LNCAP (cell line): Measurements from ENCODE around the gene OR10H2.
A peak's percentile ranks its signal among the peaks of the same experiment; 100 is the strongest.

Experiments used
- TF ChIP-seq, protein P1 (sequence below): fragments of 450-650 bp; IDR thresholded peaks from 2 replicates; pipeline ENCODE4 v1.5.1; 2017; ENCODE audit warnings: mild to moderate bottlenecking

OR10H2 gene

DNA sequence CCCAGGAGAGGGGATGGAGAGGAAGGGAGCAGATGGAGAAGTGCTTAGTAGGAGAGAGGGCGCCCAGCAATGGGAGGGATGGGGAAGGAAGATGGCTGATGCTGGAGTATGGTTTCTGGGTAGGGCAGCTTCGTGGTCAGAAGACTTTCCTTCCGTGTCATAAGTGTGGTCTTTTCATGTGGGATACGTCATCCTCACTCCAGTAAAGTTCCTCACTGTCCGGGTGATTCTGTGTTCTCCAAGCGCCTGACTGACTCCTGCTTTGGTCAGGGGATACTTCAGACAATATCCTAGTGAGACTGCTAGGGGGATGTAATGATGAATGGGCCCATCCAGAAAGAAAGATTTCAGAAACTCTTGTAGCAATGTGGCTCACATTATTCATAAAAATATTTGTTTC lies 6.1 kb downstream of the OR10H2 start:
- TF ChIP-seq, protein P1, sequence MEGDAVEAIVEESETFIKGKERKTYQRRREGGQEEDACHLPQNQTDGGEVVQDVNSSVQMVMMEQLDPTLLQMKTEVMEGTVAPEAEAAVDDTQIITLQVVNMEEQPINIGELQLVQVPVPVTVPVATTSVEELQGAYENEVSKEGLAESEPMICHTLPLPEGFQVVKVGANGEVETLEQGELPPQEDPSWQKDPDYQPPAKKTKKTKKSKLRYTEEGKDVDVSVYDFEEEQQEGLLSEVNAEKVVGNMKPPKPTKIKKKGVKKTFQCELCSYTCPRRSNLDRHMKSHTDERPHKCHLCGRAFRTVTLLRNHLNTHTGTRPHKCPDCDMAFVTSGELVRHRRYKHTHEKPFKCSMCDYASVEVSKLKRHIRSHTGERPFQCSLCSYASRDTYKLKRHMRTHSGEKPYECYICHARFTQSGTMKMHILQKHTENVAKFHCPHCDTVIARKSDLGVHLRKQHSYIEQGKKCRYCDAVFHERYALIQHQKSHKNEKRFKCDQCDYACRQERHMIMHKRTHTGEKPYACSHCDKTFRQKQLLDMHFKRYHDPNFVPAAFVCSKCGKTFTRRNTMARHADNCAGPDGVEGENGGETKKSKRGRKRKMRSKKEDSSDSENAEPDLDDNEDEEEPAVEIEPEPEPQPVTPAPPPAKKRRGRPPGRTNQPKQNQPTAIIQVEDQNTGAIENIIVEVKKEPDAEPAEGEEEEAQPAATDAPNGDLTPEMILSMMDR, result no peak

DNA sequence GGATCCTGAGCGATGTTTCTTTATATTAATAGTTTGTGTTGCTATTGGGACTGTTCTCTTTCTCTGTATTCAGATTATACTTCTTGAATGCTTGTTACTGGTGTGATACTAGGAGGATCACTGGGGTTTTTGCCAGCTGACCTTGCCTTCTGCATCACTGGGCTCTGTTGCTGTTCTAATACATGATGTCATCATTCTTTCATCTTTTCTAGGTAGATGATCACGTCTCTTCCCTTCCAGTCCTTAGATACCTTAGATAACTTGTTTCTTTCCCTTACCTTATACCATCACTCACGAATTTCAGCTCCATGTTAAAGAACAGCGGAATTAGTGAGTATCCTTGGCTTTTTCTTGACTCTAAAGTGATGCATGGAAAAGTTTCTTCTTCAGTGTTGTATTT lies 9.9 kb downstream of the OR10H2 start, which contains the start of gene OR10H3:
OR10H3 (plus strand) TSS at position 264 of the 400 bp plus-strand sequence. CDS start 3,408 bp downstream, outside the sequence.
- TF ChIP-seq, protein P1, result no peak

DNA sequence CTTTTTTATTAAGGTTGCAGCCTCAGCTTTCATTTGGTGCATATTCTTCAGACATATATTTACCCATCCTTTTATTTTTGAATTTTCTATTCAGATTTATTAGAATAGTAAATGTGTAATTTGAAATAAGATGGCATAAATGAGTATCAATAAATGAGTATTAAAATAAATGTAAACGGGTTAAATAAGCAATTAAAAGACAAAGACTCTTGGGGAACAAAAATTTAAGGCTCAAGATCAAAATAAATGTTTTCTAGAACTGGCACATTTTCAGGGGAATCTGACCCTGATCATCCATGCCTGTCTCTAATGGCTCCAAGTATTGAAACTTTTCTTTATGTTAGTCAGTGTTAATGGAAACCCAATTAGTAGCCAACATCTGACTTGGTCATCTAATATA lies 13.0 kb downstream of the OR10H2 start:
- TF ChIP-seq, protein P1, result no peak

DNA sequence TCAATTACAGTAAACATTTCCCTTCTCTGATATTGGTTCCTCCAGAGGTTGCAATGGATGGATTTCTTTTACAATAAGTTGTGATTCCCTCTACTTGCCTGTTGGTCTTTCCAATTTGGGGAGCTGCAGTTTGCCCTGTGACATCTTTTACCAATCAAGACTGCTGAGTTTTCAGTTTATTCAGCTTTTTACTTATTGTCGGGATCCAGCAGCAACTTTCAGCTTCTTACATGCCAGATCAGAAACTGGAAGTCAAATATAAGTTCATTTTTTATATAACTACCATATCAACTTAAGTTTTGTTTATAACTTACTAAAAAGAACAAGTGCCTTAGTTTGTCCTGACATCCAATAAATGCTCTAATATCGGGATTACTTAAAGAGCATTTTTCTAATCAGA lies 20.4 kb downstream of the OR10H2 start:
- TF ChIP-seq, protein P1, result no peak

DNA sequence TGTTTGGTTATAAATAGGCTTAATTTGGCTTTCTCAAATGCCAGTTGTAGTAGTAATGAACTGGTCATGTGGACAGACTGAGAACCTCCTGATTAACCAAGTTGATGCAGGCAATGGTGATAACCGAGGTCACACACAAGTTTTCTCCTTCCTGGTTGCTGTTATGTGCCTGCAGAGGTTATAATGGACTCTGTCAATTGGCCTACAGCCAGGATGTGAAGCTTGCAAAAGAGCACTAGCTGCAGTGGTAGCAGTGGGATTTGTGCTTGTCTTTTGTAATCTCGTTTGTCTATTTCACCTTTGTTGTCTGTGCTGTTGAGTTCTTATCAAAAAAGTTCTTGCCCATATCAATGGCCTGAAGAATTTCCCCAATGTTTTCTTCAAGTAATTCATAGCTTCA lies 30.6 kb downstream of the OR10H2 start:
- TF ChIP-seq, protein P1, result no peak

DNA sequence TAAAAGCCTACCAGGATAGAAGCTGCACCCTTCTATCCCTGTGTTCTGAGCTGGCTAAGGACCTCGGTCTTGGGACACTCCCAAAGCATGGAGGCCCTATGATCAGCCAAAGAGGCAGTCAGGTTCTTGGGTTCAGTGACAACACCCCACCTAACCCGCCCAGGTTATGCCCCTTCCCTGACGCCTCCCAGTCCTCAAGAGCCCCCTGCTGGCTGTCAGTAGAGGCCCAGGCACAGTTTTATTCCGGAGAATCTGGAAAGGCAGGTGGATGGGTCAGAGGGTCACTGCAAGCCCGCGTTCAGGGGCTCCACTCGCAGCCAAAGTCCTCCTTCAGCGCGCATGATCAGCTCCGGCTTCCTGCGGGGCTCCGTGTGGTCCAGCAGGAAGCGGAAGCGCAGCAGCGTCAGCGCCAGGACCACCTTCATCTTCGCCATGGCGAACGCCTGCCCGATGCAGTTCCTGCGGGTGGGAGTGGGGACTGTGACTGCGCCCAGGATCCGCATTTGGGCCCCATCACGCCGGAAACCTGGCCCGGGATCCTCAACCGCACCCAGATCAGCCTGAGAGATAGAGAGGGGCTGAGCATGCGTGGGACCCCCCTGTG lies 32.2 kb downstream of the OR10H2 start:
- TF ChIP-seq, protein P1, result peak; percentile 36; the same call in 1 of the 2 replicates

DNA sequence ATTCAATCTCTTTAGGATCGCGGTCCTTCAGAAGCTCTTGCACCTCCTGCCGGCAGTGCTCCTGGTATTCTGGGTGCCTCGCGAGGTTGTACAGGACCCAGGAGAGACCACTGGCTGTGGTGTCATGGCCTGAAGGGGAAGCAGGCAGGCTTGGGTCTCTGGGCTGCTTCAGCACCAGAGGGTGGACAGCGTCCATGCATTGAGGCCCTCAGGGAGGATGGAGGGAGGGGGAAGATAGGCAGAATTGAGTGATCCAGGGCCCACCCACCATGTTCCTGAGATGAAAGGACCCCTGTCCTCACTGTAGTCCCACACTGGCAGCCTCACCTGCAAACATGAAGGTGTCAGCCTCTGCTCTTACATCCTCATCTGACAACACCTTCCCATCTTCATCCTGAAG lies 41.8 kb downstream of the OR10H2 start:
- TF ChIP-seq, protein P1, result no peak

DNA sequence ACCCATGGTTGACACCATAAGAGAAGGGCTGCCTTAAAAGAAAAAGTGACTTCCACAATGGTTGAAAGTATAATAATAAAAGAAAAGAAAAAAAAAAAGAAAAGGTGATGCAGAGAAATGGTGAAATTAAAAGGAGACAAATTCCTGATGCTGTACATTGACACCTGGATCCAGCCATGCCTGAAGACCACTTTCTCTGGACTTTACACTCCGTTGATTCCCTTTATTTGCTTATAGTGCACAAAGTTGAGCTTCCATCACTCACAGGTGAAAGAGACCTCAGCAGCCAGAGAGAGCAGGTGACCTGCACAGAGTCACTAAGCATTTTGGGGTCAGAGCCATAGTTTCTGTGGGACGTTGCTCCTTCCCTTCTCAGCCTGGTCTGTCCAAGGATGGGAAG lies 47.4 kb downstream of the OR10H2 start:
- TF ChIP-seq, protein P1, result no peak
